Measurements from ENCODE around the gene CEP85. TPM values are rescaled to one million over a fixed set of nuclear protein-coding genes. Genes with fewer than 3 reads are reported as not detected.

The CEP85 gene
- total RNA-seq, 1 donor from 2014 or later, result 46.6 TPM

DNA sequence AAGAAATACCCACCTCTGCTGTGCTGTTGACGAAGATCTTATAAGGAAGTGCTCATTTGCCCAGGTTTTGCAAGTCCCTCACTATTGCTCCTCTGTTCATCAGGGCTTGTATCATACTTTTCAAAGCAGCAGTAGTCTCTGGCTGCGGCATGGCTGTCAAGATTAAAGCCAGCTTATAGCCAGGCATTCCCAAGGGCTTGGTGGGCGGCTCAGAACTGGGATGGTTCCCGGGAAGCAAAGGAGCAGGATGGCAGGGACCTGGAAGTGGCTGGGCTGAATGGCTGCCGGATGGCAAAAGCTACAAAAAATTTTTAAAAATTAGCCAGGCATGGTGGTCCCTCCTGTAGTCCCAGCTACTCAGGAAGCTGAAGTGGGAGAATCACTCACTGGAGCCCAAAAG is 29.2 kb downstream of the CEP85 start:
- TF ChIP-seq, protein P1, sequence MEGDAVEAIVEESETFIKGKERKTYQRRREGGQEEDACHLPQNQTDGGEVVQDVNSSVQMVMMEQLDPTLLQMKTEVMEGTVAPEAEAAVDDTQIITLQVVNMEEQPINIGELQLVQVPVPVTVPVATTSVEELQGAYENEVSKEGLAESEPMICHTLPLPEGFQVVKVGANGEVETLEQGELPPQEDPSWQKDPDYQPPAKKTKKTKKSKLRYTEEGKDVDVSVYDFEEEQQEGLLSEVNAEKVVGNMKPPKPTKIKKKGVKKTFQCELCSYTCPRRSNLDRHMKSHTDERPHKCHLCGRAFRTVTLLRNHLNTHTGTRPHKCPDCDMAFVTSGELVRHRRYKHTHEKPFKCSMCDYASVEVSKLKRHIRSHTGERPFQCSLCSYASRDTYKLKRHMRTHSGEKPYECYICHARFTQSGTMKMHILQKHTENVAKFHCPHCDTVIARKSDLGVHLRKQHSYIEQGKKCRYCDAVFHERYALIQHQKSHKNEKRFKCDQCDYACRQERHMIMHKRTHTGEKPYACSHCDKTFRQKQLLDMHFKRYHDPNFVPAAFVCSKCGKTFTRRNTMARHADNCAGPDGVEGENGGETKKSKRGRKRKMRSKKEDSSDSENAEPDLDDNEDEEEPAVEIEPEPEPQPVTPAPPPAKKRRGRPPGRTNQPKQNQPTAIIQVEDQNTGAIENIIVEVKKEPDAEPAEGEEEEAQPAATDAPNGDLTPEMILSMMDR (conservative IDR thresholded peaks at IDR 0.05), result no peak
- H3K4me1 Mint-ChIP-seq, result no peaks in the 10 kb centered on the region
- H3K4me3 Mint-ChIP-seq, result no peak overlapping the region
- H3K27me3 Mint-ChIP-seq (ENCODE audit: low read depth), result no peaks in the 10 kb centered on the region
- H3K27ac Mint-ChIP-seq (ENCODE audit: unreplicated experiment), result no peak overlapping the region
- H3K36me3 Mint-ChIP-seq (ENCODE audit: low read depth), result peaks cover 31% of the 10 kb centered on the region
- H3K9me3 Mint-ChIP-seq, result no peaks in the 10 kb centered on the region
- no peak for DNase-seq (ENCODE audit: low read depth, low spot score)

DNA sequence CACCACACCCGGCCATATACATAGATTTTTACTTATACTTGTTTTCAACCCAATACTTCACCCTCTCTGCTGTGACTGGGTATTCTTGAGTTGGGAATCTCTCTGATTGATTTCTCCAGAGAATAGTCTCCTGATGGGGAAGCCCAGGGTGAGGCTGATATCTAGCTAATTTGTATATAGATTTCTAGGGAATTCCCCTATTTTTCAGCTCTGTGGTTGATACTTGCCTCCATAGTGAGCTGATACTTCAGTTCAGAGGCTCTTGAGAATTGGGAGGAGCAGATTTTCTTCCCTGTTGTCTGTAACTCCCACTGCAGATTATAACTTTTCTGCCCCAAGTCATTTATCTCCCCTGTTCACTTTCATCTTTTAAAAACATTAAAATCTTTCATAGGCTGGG is 31.4 kb downstream of the CEP85 start:
- Mint-ChIP-seq H3K27ac (ENCODE audit: unreplicated experiment) (no peak overlapping the region), H3K4me3 (no peak overlapping the region), H3K36me3 (ENCODE audit: low read depth) (peaks cover 33% of the 10 kb centered on the region), H3K4me1 (no peaks in the 10 kb centered on the region), H3K9me3 (no peaks in the 10 kb centered on the region), H3K27me3 (ENCODE audit: low read depth) (no peaks in the 10 kb centered on the region)
- TF ChIP-seq, protein P1 (conservative IDR thresholded peaks at IDR 0.05), result no peak
- no peak for DNase-seq (ENCODE audit: low read depth, low spot score)

- no peaks in the 10 kb centered on the region for H3K4me1 Mint-ChIP-seq
- H3K9me3 Mint-ChIP-seq, result no peaks in the 10 kb centered on the region
- H3K27ac Mint-ChIP-seq (ENCODE audit: unreplicated experiment), result no peak overlapping the region
- TF ChIP-seq, protein P1 (conservative IDR thresholded peaks at IDR 0.05), result no peak
- H3K36me3 Mint-ChIP-seq (ENCODE audit: low read depth), result peaks cover 36% of the 10 kb centered on the region
- DNase-seq (ENCODE audit: low read depth, low spot score), result no peak
- H3K4me3 Mint-ChIP-seq, result no peak overlapping the region
- no peaks in the 10 kb centered on the region for H3K27me3 Mint-ChIP-seq (ENCODE audit: low read depth)
These were observed 34.5 kb downstream of the CEP85 start for GRCh38 chr1:26268290-26269197.

DNA sequence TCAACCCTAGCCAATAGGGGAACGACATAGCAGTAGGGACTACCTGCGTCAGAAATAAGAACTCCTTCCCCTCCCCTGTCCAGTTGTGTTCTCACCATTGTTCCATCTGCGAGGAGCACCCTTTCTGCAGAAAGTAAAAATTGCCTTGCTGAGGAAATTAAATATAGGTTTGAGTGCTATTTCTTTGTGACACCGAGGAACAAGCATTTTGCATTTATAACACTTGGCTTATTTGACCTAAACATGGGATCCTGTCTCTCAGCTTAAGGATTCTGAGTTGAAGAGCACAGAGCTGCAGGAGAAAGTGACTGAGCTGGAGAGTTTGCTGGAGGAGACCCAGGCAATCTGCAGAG is 35.2 kb downstream of the CEP85 start:
- peaks cover 36% of the 10 kb centered on the region for H3K36me3 Mint-ChIP-seq (ENCODE audit: low read depth)
- H3K27ac Mint-ChIP-seq (ENCODE audit: unreplicated experiment), result peak overlapping the region; percentile 81
- TF ChIP-seq, protein P1 (conservative IDR thresholded peaks at IDR 0.05), result no peak
- DNase-seq (ENCODE audit: low read depth, low spot score), result no peak
- no peaks in the 10 kb centered on the region for H3K4me1 Mint-ChIP-seq
- H3K27me3 Mint-ChIP-seq (ENCODE audit: low read depth), result no peaks in the 10 kb centered on the region
- H3K9me3 Mint-ChIP-seq, result no peaks in the 10 kb centered on the region
- H3K4me3 Mint-ChIP-seq, result no peak overlapping the region

DNA sequence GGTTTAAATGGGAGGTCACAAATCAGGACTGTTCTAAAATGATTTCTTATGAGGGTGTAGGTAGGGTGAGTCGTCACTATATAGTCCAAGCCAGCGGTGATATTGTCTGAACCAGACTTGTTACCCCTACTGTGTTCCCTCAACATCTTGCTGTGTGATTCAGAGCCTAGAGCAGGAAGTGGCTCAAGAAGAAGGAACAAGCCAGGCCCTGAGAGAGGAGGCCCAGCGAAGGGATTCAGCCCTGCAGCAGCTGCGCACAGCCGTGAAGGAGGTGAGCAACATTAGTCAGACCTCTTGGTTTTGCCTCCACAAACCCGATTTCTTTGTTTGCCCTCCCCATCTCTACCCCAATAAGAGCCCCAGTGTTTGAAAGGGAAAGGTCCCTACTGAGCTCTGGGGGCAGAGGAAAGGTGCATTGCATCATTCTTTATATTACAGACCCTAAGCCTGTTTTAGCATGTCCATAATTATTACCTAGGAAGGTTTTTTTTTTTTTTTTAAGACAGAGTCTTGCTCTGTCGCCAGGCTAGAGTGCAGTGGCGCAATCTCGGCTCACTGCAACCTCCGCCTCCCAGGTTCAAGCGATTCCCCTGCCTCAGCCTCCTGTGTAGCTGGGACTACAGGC is 40.9 kb downstream of the CEP85 start:
- H3K9me3 Mint-ChIP-seq, result no peaks in the 10 kb centered on the region
- TF ChIP-seq, protein P1 (conservative IDR thresholded peaks at IDR 0.05), result no peak
- H3K4me3 Mint-ChIP-seq, result peak overlapping the region; percentile 11
- no peak overlapping the region for H3K27ac Mint-ChIP-seq (ENCODE audit: unreplicated experiment)
- no peak for DNase-seq (ENCODE audit: low read depth, low spot score)
- H3K27me3 Mint-ChIP-seq (ENCODE audit: low read depth), result no peaks in the 10 kb centered on the region
- peaks cover 21% of the 10 kb centered on the region for H3K36me3 Mint-ChIP-seq (ENCODE audit: low read depth)
- peaks cover 22% of the 10 kb centered on the region for H3K4me1 Mint-ChIP-seq
